ENCODE data around the gene LITAF.

- TF ChIP-seq MAX (IDR thresholded peaks at IDR 0.05) (no peak), ESRRA (IDR thresholded peaks at IDR 0.05; ENCODE audit: borderline replicate concordance, low read length) (no peak), CTCF (IDR thresholded peaks at IDR 0.05) (no peak), HDAC2 (IDR thresholded peaks at IDR 0.05) (no peak), EP300 (IDR thresholded peaks at IDR 0.05) (no peak), SMC3 (IDR thresholded peaks at IDR 0.05) (no peak), PBX3 (IDR thresholded peaks at IDR 0.05) (no peak), CBX8 (IDR thresholded peaks at IDR 0.05) (no peak), POLR2AphosphoS2 (conservative IDR thresholded peaks at IDR 0.05; ENCODE audit: low read length) (no peak), ZSCAN20 (CRISPR knock-in tag; IDR thresholded peaks at IDR 0.05) (no peak), E2F6 (IDR thresholded peaks at IDR 0.05; ENCODE audit: borderline replicate concordance, low read depth) (no peak), CHD2 (IDR thresholded peaks at IDR 0.05; ENCODE audit: low read length, partially characterized antibody) (no peak)
Measured at GRCh38 chr16:11603331-11603750, 16.6 kb upstream of the LITAF start.

All from A549 (cell line).